Omental fat pad (tissue), 4 donors: ENCODE results near the gene SGSH. TPM values are rescaled to one million over a fixed set of nuclear protein-coding genes. Genes with fewer than 3 reads are reported as not detected.

Source experiments
- ATAC-seq: fragments of 150-250 bp; one replicate; pipeline ENCODE4 v1.9.1; 2016; ENCODE audit warnings: mild to moderate bottlenecking, moderate library complexity; ENCODE audit not compliant: low FRiP score
- DNase-seq: peaks from one replicate; pipeline ENCODE4 v3.0.0-alpha.2; 2019; ENCODE audit warnings: low spot score
- CTCF ChIP-seq, 3 donors: fragments of 450-650 bp; IDR thresholded peaks; one replicate each; pipeline ENCODE4 v1.5.1; 2016 to 2017; ENCODE audit warnings: antibody characterized with exemption in 3 of 3, mild to moderate bottlenecking in 3 of 3, moderate library complexity in 2 of 3
- total RNA-seq, 4 donors: library from RNA; depleted of rRNA; stranded (reverse); fragments of >200 nt; gene quantifications; one replicate each; pipeline ENCODE4 v1.1.0, GENCODE V29; 2016

SGSH gene
- total RNA-seq, 4 donors from 2014 or later, result 16.2 to 32.2 (median 28.0) TPM

- no peak for TF ChIP-seq CTCF (IDR thresholded peaks at IDR 0.05)
- no peak for DNase-seq
- ATAC-seq, result no peak
Measured at GRCh38 chr17:80177986-80178595, 42.0 kb downstream of the SGSH start.

- no peak for TF ChIP-seq CTCF (IDR thresholded peaks at IDR 0.05)
- ATAC-seq (no peak), DNase-seq (no peak)
Measured at GRCh38 chr17:80176757-80177156, 43.4 kb downstream of the SGSH start.

- DNase-seq (no peak), ATAC-seq (no peak)
- no peak for TF ChIP-seq CTCF (IDR thresholded peaks at IDR 0.05)
Measured at GRCh38 chr17:80173916-80174315, 46.2 kb downstream of the SGSH start.

- no peak for TF ChIP-seq CTCF (IDR thresholded peaks at IDR 0.05)
- DNase-seq (no peak), ATAC-seq (no peak)
Measured at GRCh38 chr17:80173126-80173525, 47.0 kb downstream of the SGSH start.

GRCh38 chr17:80171681-80172080 lies 48.5 kb downstream of the SGSH start:
- DNase-seq, result no peak
- no peak for ATAC-seq
- no peak for TF ChIP-seq CTCF (IDR thresholded peaks at IDR 0.05)

- TF ChIP-seq CTCF (IDR thresholded peaks at IDR 0.05), result no peak
- DNase-seq (no peak), ATAC-seq (no peak)
Measured at GRCh38 chr17:80169784-80170500, 50.2 kb downstream of the SGSH start, which contains the start of gene CARD14. Gene CARD14 (plus strand): TSS chr17:80170030. CDS start chr17:80181439, 11,409 bp downstream.

GRCh38 chr17:80169107-80169506 lies 51.0 kb downstream of the SGSH start:
- no peak for TF ChIP-seq CTCF (IDR thresholded peaks at IDR 0.05)
- DNase-seq, result no peak
- no peak for ATAC-seq
